Heart left ventricle (tissue), 16 donors: ENCODE results near the gene RBM44. TPM values are rescaled to one million over a fixed set of nuclear protein-coding genes. Genes with fewer than 3 reads are reported as not detected.

Experiments
- ATAC-seq, 4 donors: fragments of 200-7000 bp; cut with Tn5 transposase; one replicate each; pipeline ENCODE4 v1.9.1; 2020 to 2022; ENCODE audit warnings: moderate library complexity in 4 of 4, mild to moderate bottlenecking in 3 of 4, moderate number of reproducible peaks in 1 of 4
- DNase-seq, 5 donors: peaks; one replicate each; pipeline ENCODE4 v3.0.0-alpha.2; 2020
- H3K27ac ChIP-seq, 12 donors: fragments of 200-600 bp; sonication (generic) in 4 of 12; one replicate each; pipeline versions ENCODE4 v1.5.0 to v1.8.0; 2016 to 2022; ENCODE audit warnings: mild to moderate bottlenecking in 2 of 12
- H3K27me3 ChIP-seq, 9 donors: fragments of 200-600 bp; sonication (generic) in 2 of 9; one replicate each; pipeline versions ENCODE4 v1.5.1 to v1.8.0; 2016 to 2022; ENCODE audit warnings: mild to moderate bottlenecking in 3 of 9
- H3K36me3 ChIP-seq, 9 donors: fragments of 200-600 bp; sonication (generic) in 2 of 9; one replicate each; pipeline versions ENCODE4 v1.5.0 to v1.8.0; 2018 to 2022; ENCODE audit warnings: mild to moderate bottlenecking in 2 of 9
- H3K4me1 ChIP-seq, 12 donors: fragments of 200-600 bp; sonication (generic) in 4 of 12; one replicate each; pipeline versions ENCODE4 v1.5.0 to v1.8.0; 2016 to 2022; ENCODE audit warnings: mild to moderate bottlenecking in 3 of 12
- H3K4me3 ChIP-seq, 12 donors: fragments of 200-600 bp; sonication (generic) in 4 of 12; one replicate each; pipeline versions ENCODE4 v1.5.0 to v1.8.0; 2017 to 2022; ENCODE audit warnings: mild to moderate bottlenecking in 9 of 12, moderate library complexity in 4 of 12
- H3K9me3 ChIP-seq, 12 donors: fragments of 200-600 bp; sonication (generic) in 4 of 12; one replicate each; pipeline versions ENCODE4 v1.5.0 to v1.8.0; 2016 to 2022; ENCODE audit warnings: mild to moderate bottlenecking in 1 of 12
- POLR2A ChIP-seq, 2 donors: fragments of 450-650 bp; IDR thresholded peaks; one replicate each; pipeline ENCODE4 v1.6.1; 2017; ENCODE audit warnings: antibody characterized with exemption in 2 of 2, mild to moderate bottlenecking in 2 of 2, moderate library complexity in 2 of 2
- WGBS, 4 donors: extraction: QIAGEN DNeasy Blood & Tissue Kit in 2 of 4; methylation state at CpG; one replicate each; pipeline versions ENCODE4 v1.1.5 to v1.1.7; 2013 to 2018; 5-methylcytosine and 5-hydroxymethylcytosine counted together
- intact Hi-C, 10 donors: fragments of 100-400 bp; cut with DNase I; formaldehyde crosslinking; loops; one replicate each; pipeline versions ENCODE4 v1.11.1 to v1.14.2; 2022
- polyA plus RNA-seq, 2 donors: library from polyadenylated mRNA; stranded (reverse); fragments of 200-250 nt; gene quantifications; one replicate each; pipeline ENCODE4 v1.2.3, GENCODE V29; 2013
- total RNA-seq, 9 donors: library from RNA; depleted of rRNA in 2 of 9; stranded (reverse); fragments of >200 nt in 2 of 9; fragmentation: NEBNext Ultra II Directional in 3 of 9; extraction: Animal tissue kit (Norgen Biotek cat#: 25700) in 3 of 9; gene quantifications; one replicate each; pipeline versions ENCODE4 v1.1.0 to v1.2.4, GENCODE V29; 2016 to 2023
- TF ChIP-seq, protein P1 (sequence below), 12 donors: fragments of 200-600 bp; sonication (generic) in 4 of 12; IDR thresholded peaks; one replicate each; pipeline versions ENCODE4 v1.5.0 to v1.8.0; 2018 to 2022; ENCODE audit warnings: antibody characterized with exemption in 12 of 12, mild to moderate bottlenecking in 5 of 12
- donor health status: ischemic (EF 13 %, LVEDD 7.1; RV severe dilation, severe dysfunction).
- donor health status: healthy with polysubstance abuse.
- donor health status: DM: no; HTN: yes; CAD: no.
- donor health status: DM: no; HTN: no; CAD: no.
- donor health status: ischemic (EF 25% LVEDD 6.9; RV normal size, moderate dysfunction).
- donor health status: ischemic (EF 25% LVEDD 5.7; RV mildly dilated, moderate dysfunction).
- donor health status: healthy.
- donor health status: DM: yes; HTN: yes; CAD: no.
- donor health status: ischemic (EF 35%, LVEDD 5.7; RV mildly dilated, moderate dysfunction).
- donor health status: nonischemic (EF 11% LVEDD 7.7; RV severe dilation, severe dysfunction).
- donor health status: DM: yes; HTN: yes; CAD: no.
- donor health status: PGD.
- donor health status: ischemic (EF 29% LVEDD 5.4; RV normal size, mild dysfunction).
- donor health status: nonischemic (EF 23%, LVEDD 6.1; RV moderate dilation, normal function).

The RBM44 gene
- total and polyA plus RNA-seq, 11 donors, result 0.16 to 0.94 (median 0.44) TPM

DNA sequence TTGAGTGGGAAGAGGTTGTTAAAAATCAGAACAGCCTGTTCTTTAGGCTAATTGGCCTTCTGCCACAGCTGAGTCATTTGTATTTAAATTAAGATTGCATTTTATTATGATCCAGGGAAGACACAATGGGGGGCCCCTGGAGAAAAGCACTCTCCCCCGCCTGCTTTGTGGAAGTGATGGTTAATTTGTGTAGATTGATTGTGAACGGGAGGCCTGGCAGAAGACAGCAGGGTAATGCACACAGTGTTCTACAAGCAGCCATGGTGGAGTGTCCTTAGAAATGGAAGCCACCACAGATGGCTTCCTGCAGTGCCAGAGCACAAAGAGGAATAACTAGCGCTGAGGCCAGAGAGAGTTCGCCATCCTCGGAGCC is 80.5 kb downstream of the RBM44 start:
- TF ChIP-seq, protein P1, sequence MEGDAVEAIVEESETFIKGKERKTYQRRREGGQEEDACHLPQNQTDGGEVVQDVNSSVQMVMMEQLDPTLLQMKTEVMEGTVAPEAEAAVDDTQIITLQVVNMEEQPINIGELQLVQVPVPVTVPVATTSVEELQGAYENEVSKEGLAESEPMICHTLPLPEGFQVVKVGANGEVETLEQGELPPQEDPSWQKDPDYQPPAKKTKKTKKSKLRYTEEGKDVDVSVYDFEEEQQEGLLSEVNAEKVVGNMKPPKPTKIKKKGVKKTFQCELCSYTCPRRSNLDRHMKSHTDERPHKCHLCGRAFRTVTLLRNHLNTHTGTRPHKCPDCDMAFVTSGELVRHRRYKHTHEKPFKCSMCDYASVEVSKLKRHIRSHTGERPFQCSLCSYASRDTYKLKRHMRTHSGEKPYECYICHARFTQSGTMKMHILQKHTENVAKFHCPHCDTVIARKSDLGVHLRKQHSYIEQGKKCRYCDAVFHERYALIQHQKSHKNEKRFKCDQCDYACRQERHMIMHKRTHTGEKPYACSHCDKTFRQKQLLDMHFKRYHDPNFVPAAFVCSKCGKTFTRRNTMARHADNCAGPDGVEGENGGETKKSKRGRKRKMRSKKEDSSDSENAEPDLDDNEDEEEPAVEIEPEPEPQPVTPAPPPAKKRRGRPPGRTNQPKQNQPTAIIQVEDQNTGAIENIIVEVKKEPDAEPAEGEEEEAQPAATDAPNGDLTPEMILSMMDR (IDR thresholded peaks at IDR 0.05), result no peak
- no peak for TF ChIP-seq POLR2A (IDR thresholded peaks at IDR 0.05)
- ATAC-seq, result no peak
- DNase-seq, result peak in 1 of 5 donors; percentile 10
- Histone ChIP-seq H3K9me3 (no peaks in the 10 kb centered on the region), H3K4me1 (peaks cover 0 to 51% (median 9%) of the 10 kb centered on the region in 12 donors), H3K36me3 (no peaks in the 10 kb centered on the region), H3K27me3 (no peaks in the 10 kb centered on the region), H3K27ac (peak overlapping the region in 5 of 12 donors; percentile 22 to 97 (median 42)), H3K4me3 (no peak overlapping the region)
- WGBS, 4 donors, result 81 to 89% (median 86%) methylated on average over 5 of the region's 5 CpGs
- intact Hi-C loops, result no loop called here

GRCh38 chr2:237879991-237880560 is 81.5 kb downstream of the RBM44 start:
- intact Hi-C loops, result no loop called here
- DNase-seq (peak in 1 of 5 donors; percentile 2), ATAC-seq (no peak)
- H3K27ac ChIP-seq, result peak overlapping the region in 2 of 12 donors; percentile 21 to 97
- H3K4me1 ChIP-seq, result peaks cover 0 to 43% (median 9%) of the 10 kb centered on the region in 12 donors
- no peaks in the 10 kb centered on the region for H3K36me3 ChIP-seq
- H3K4me3 ChIP-seq, result no peak overlapping the region
- H3K27me3 ChIP-seq, result no peaks in the 10 kb centered on the region
- no peaks in the 10 kb centered on the region for H3K9me3 ChIP-seq
- TF ChIP-seq, protein P1 (IDR thresholded peaks at IDR 0.05), result no peak
- no peak for TF ChIP-seq POLR2A (IDR thresholded peaks at IDR 0.05)
- WGBS, 4 donors, result 90 to 94% (median 92%) methylated on average over 12 of the region's 12 CpGs

- WGBS, 4 donors, result 73 to 87% (median 83%) methylated on average over 18 to 20 of the region's 20 CpGs
- peak in 2 of 5 donors; percentile 34 to 58 for DNase-seq
- TF ChIP-seq, protein P1 (IDR thresholded peaks at IDR 0.05), result no peak
- TF ChIP-seq POLR2A (IDR thresholded peaks at IDR 0.05), result no peak
- H3K4me3 ChIP-seq, result no peak overlapping the region
- ATAC-seq, result no peak
- no peaks in the 10 kb centered on the region for H3K9me3 ChIP-seq
- peak overlapping the region in 11 of 12 donors; percentile 15 to 97 (median 63) for H3K27ac ChIP-seq
- no peaks in the 10 kb centered on the region for H3K27me3 ChIP-seq
- peaks cover 0 to 44% (median 14%) of the 10 kb centered on the region in 12 donors for H3K4me1 ChIP-seq
- intact Hi-C loops, result no loop called here
- H3K36me3 ChIP-seq, result no peaks in the 10 kb centered on the region
Observed at GRCh38 chr2:237882510-237883481, 84.2 kb downstream of the RBM44 start.

GRCh38 chr2:237883951-237884446 is 85.4 kb downstream of the RBM44 start:
- intact Hi-C loops, result no loop called here
- ATAC-seq, result no peak
- DNase-seq, result peak in 1 of 5 donors; percentile 10
- no peaks in the 10 kb centered on the region for H3K9me3 ChIP-seq
- WGBS, 4 donors, result 87 to 91% (median 91%) methylated on average over 10 of the region's 10 CpGs
- peaks cover 0 to 44% (median 18%) of the 10 kb centered on the region in 12 donors for H3K4me1 ChIP-seq
- TF ChIP-seq, protein P1 (IDR thresholded peaks at IDR 0.05), result no peak
- no peak for TF ChIP-seq POLR2A (IDR thresholded peaks at IDR 0.05)
- no peak overlapping the region for H3K4me3 ChIP-seq
- H3K27me3 ChIP-seq, result no peaks in the 10 kb centered on the region
- H3K36me3 ChIP-seq, result no peaks in the 10 kb centered on the region
- H3K27ac ChIP-seq, result peak overlapping the region in 8 of 12 donors; percentile 8 to 100 (median 92)
